Measurements from ENCODE around the gene RFESD. TPM values are rescaled to one million over a fixed set of nuclear protein-coding genes. Genes with fewer than 3 reads are reported as not detected.

The RFESD gene
- total and polyA plus RNA-seq, 2 of the 13 experiments (the other 11 are each of a cell fraction or from before 2014, with no cell fraction given): 1.1 to 2.2 TPM

DNA sequence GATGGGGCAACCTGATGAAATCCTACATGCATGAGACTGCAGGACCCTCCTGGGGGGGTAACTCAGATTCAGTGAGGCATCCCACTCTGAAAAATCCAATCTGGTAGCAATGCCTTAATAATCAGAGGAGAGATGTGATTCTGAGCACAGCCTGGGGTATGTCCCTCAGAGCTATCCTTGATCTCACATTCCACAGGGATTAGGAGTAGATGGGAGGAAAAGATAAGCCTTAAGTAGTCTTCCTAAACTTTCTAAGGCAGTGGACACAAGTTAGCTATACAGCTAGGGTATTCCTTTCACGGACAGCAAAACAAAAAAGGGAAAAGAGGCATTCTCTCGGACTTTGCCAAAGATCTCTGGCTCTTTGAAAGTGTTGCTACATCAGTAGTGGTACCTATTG, 40.1 kb downstream of the RFESD start:
- H2AFZ ChIP-seq (ENCODE audit: low read length): no peak overlapping the region
- FAIRE-seq (no peak), ATAC-seq (no peak), DNase-seq (ENCODE audit: low spot score) (no peak)
- no peak overlapping the region for H3K9ac ChIP-seq (ENCODE audit: insufficient read depth, low read depth, low read length)
- CTCF ChIA-PET (ENCODE audit: low intra/inter-chr PET ratio, low total read pairs): no interaction called here
- POLR2A ChIA-PET: no interaction called here
- no peaks in the 10 kb centered on the region for H3K79me2 ChIP-seq (ENCODE audit: insufficient read depth, low read length)
- H3K27ac ChIP-seq (ENCODE audit: extremely low read length, insufficient read depth, low read length): no peak overlapping the region
- no peak overlapping the region for H3K4me2 ChIP-seq (ENCODE audit: low read depth, low read length)
- no peaks in the 10 kb centered on the region for H4K20me1 ChIP-seq (ENCODE audit: insufficient read depth, low read length)
- H3K4me3 ChIP-seq (replicated peaks in 1 of 3; ENCODE audit: insufficient read depth in 1 of 3, low read depth in 2 of 3, low read length in 3 of 3): no peak overlapping the region
- H3K9me3 ChIP-seq (ENCODE audit: low read length): no peaks in the 10 kb centered on the region
- no TSS peak for BruUV-seq (replicated peaks)
- no peak for TF ChIP-seq ZSCAN30 (CRISPR knock-in tag; IDR thresholded peaks at IDR 0.05)
- in situ Hi-C loops (cut with HindIII; ENCODE audit: extremely low pct_ligation_motif_present, low pct_unique_long_range_greater_than_20kb) (no loop called here), intact Hi-C loops (cut with micrococcal nuclease; ENCODE audit: unreplicated experiment) (no loop called here)
- no peaks in the 10 kb centered on the region for H3K4me1 ChIP-seq (ENCODE audit: insufficient read depth, low read length)
- 0 out of 5 replicates have a peak, but pooled peaks cover 0 to 1% of the 10 kb centered on the region in 2 experiments for H3K27me3 ChIP-seq (ENCODE audit: control insufficient read depth in 1 of 2, insufficient read depth in 2 of 2, low read length in 2 of 2)
- H3K36me3 ChIP-seq (replicated peaks in 1 of 2; ENCODE audit: control insufficient read depth in 1 of 2, insufficient read depth in 2 of 2, low read length in 2 of 2): no peaks in the 10 kb centered on the region
- 15% methylated on average over 2 of the region's 2 CpGs for WGBS (ENCODE audit: low lambda C conversion rate)

- no peak overlapping the region for H3K4me2 ChIP-seq (ENCODE audit: low read depth, low read length)
- BruUV-seq (replicated peaks): no TSS peak
- DNase-seq (ENCODE audit: low spot score): no peak
- H3K9ac ChIP-seq (ENCODE audit: insufficient read depth, low read depth, low read length): no peak overlapping the region
- no peaks in the 10 kb centered on the region for H4K20me1 ChIP-seq (ENCODE audit: insufficient read depth, low read length)
- no peaks in the 10 kb centered on the region for H3K79me2 ChIP-seq (ENCODE audit: insufficient read depth, low read length)
- FAIRE-seq: no peak
- no peak overlapping the region for H3K4me3 ChIP-seq (replicated peaks in 1 of 3; ENCODE audit: insufficient read depth in 1 of 3, low read depth in 2 of 3, low read length in 3 of 3)
- 0% methylated on average over 1 of the region's 1 CpG for WGBS (ENCODE audit: low lambda C conversion rate)
- H2AFZ ChIP-seq (ENCODE audit: low read length): no peak overlapping the region
- no peaks in the 10 kb centered on the region for H3K4me1 ChIP-seq (ENCODE audit: insufficient read depth, low read length)
- H3K36me3 ChIP-seq (replicated peaks in 1 of 2; ENCODE audit: control insufficient read depth in 1 of 2, insufficient read depth in 2 of 2, low read length in 2 of 2): no peaks in the 10 kb centered on the region
- H3K27me3 ChIP-seq (ENCODE audit: control insufficient read depth in 1 of 2, insufficient read depth in 2 of 2, low read length in 2 of 2): no peaks in the 10 kb centered on the region
- CTCF ChIA-PET (ENCODE audit: low intra/inter-chr PET ratio, low total read pairs): no interaction called here
- intact Hi-C loops (cut with micrococcal nuclease; ENCODE audit: unreplicated experiment) (no loop called here), in situ Hi-C loops (cut with HindIII; ENCODE audit: extremely low pct_ligation_motif_present, low pct_unique_long_range_greater_than_20kb) (no loop called here)
- no peak for TF ChIP-seq THAP7 (CRISPR knock-in tag; IDR thresholded peaks at IDR 0.05)
- TF ChIP-seq ZNF790 (CRISPR knock-in tag; IDR thresholded peaks at IDR 0.05; ENCODE audit: borderline replicate concordance): no peak
- no peak for TF ChIP-seq NFE2L1 (CRISPR knock-in tag; IDR thresholded peaks at IDR 0.05; ENCODE audit: borderline replicate concordance)
- no peak for TF ChIP-seq CBX2 (IDR thresholded peaks at IDR 0.05; ENCODE audit: low read depth, low read length)
- no peak for TF ChIP-seq CBX2 (CRISPR knock-in tag; IDR thresholded peaks at IDR 0.05; ENCODE audit: low read depth)
- TF ChIP-seq ZKSCAN5 (CRISPR knock-in tag; IDR thresholded peaks at IDR 0.05): no peak
- no peak for TF ChIP-seq DR1 (CRISPR knock-in tag; IDR thresholded peaks at IDR 0.05)
- no peak for TF ChIP-seq ZNF530 (CRISPR knock-in tag; IDR thresholded peaks at IDR 0.05; ENCODE audit: low read depth)
- no peaks in the 10 kb centered on the region for H3K9me3 ChIP-seq (ENCODE audit: low read length)
- POLR2A ChIA-PET: no interaction called here
- ATAC-seq: no peak
- H3K27ac ChIP-seq (ENCODE audit: extremely low read length, insufficient read depth, low read length): no peak overlapping the region
Observed at GRCh38 chr5:95689680-95690079, 43.1 kb downstream of the RFESD start.
